Breast epithelium (tissue), 3 donors: ENCODE measurements around the gene GOT1.

Source experiments
- CTCF ChIP-seq, 3 donors: fragments of 450-650 bp; IDR thresholded peaks; one replicate each; pipeline ENCODE4 v1.5.1; 2016 to 2017; ENCODE audit warnings: antibody characterized with exemption in 3 of 3, mild to moderate bottlenecking in 3 of 3, moderate library complexity in 3 of 3
- POLR2A ChIP-seq: fragments of 450-650 bp; IDR thresholded peaks from one replicate; pipeline ENCODE4 v1.6.1; 2016; ENCODE audit warnings: antibody characterized with exemption, mild to moderate bottlenecking, moderate library complexity
- POLR2AphosphoS5 ChIP-seq, 3 donors: sonication (generic); formaldehyde crosslinking; IDR thresholded peaks; one replicate each; pipeline ENCODE4 v1.6.1; 2017; ENCODE audit warnings: antibody characterized with exemption in 3 of 3

- TF ChIP-seq CTCF (IDR thresholded peaks at IDR 0.05) (no peak), POLR2AphosphoS5 (IDR thresholded peaks at IDR 0.05) (no peak), POLR2A (no peak)
Measured at GRCh38 chr10:99374526-99374925, 55.9 kb downstream of the GOT1 start.
